ENCODE measurements around the gene NTMT1.

The NTMT1 gene

GRCh38 chr9:129678844-129679243, 52.9 kb downstream of the NTMT1 start:
- DNase-seq (ENCODE audit: low read depth), result no peak

- no peak for DNase-seq (ENCODE audit: low read depth)
Observed at GRCh38 chr9:129679537-129679936, 53.6 kb downstream of the NTMT1 start.

- no peak for DNase-seq (ENCODE audit: low read depth)
Observed at GRCh38 chr9:129681924-129682323, 56.0 kb downstream of the NTMT1 start.

GRCh38 chr9:129682381-129682780, 56.4 kb downstream of the NTMT1 start:
- no peak for DNase-seq (ENCODE audit: low read depth)

- DNase-seq (ENCODE audit: low read depth), result peak; percentile 54
Observed at GRCh38 chr9:129685220-129685932, 59.4 kb downstream of the NTMT1 start.
